Activated effector memory CD4-positive, alpha-beta T cell treated with Interleukin-2 at 50 U/mL for 16 hours (primary cell): ENCODE measurements around the gene HADHB.
A peak's percentile ranks its signal among the peaks of the same experiment; 100 is the strongest.

Source experiments
- DNase-seq: peaks from one replicate; pipeline ENCODE4 v3.0.0-alpha.2; 2020

HADHB gene

DNA sequence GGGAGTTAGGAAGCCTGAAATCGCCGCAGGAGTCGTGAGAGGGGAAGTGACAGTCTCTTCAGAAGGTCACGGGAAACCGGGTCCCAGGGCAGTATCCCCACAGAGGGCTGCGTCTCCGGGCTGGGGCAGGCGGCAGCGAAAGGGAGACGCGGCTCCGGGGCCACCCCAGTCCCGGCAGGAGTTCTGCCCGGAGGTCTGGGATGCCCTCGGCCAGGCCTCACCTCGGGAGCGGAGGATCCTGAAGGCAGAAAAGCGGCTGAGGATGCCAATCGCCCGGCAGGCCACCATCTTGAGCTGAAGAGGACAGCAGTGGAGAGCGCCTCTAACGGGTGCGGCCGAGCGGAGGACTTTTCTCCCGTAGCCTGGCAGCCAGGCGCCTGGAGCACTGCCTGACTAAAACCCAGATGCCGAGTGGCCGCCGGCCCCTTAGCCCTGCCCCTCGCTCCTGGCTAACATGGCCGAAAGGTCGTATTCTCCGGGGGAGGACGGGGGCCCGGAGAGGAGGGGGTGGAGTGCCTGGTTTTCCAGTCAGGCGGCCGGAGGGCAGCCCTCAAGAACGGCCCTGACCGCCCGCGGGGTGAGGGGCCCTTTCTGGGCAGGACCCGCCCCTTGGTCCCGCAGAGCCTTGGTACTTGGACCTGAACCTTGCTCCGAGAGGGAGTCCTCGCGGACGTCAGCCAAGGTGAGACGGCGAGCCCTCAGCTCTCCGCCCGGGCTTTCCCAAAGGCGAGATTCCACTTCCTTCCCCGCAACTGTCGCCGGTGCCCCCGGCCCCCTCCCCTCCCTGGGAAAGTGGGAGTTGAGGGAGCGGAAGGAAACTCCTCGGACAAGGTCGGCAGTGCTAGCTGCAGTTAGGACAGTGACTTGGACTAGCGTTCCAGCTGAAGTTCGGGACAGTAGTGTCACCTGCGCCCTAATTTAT is at the start of gene HADHB, which contains the start of gene HADHA:
TSS of gene HADHB (plus strand) at position 631 of the 922 bp plus-strand sequence. CDS start 9,316 bp downstream, outside the sequence.
TSS of gene HADHA (minus strand) at position 324 of the 922 bp plus-strand sequence. CDS start at position 288, 36 bp downstream.
- peak; percentile 80 for DNase-seq

DNA sequence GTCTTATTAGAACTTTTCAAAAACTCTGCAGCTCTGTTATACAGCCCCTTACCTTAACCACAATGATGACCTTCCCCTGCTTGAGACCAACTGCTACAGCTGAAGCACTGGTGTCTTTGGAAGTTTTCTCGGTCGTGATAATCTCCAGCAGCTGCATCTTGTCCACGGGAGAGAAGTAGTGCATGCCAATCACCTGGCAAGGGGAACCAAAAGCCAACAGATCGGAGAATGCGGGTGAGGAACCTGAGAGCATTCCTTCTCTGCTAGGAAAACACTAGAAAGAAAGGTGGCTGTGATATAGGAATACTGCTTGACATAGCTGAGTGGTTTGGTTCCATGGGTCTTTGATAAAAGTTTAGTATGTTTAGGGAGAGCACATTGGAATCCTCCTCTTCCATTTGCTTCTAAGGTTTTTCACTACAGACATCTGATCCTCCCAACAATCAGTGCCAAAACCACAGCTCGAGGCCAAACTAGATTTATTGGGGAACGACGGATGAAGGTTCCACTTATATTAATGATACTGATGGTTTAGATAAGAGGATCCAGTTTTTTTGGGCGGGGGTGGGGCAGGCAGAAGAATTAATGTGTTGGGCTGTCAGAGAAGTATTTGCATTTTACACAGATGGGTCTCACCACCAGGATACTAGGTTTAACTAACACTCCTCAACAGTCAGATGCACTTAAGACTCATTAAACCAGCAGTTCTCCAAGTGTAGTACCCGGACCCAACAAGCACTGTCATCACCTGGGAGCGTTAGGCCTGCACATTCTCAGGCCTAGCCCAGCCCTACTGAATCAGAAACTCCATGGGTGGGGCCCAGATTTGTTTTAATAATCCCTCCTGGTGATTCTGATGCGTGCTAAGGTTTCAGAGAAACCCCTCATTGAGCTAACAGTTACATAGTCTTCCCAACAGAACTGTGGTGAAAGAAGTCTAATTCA is 49.4 kb upstream of the HADHB start:
- no peak for DNase-seq

DNA sequence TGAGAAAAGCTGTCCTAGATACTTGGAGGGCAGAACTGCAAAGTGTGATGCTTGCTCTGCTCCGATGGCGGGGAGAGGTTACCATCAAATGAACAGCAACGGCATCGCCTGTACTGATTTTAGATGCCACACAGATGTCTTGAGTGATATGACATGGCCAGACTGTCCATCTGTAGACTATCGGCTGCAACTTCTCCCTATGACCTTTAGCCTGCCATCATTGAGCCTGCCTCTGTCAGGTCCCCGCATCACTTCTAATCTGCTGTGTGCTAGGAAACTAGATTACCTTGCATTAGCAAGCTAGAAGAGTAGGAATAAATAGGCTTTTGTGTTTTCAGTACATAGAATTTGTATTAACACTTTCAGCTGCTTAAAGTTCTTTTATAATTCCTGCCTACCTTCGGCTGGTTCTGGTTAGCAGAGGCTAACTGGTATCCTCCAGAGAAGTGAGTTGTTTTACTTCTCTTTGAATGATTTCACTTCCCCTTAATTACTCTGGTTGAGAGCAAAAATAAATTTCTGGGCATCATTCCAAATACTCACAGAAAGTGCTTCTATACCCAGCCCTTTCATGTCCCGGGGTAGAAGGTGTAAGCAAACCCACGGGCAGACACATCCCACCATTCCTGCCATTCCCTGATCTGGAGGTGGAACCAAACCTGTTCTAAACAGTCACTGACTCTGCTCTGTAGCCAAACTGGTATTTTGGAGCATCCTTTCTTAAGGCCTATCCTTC is 47.9 kb upstream of the HADHB start:
- DNase-seq, result no peak

GRCh38 chr2:26197516-26197915 is 47.2 kb upstream of the HADHB start:
- DNase-seq, result no peak

DNA sequence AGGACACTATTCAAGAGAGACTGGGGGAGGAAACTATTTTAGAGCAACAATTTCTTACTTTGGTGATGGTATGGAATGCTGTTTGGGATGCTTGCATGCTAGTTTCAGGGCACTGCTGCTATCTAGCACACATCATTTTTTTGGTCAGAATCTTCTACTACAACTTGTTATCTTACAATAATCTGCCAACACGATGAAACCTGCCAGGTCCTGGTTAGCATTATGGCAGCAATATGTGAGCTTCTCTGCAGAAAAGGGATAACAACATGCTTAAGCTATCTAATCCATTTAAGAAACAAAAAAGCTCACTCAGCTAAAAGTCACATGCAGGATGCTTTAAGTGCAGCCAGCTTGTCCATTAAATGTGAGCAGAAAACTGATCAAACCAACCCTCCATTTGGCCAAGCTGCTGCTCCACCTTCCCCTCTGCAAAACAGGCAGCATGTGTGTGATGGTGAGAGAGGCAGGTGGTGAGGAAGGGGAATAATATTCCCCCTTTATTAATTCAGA is 41.7 kb upstream of the HADHB start:
- no peak for DNase-seq

GRCh38 chr2:26203906-26204305 is 40.8 kb upstream of the HADHB start:
- no peak for DNase-seq

- no peak for DNase-seq
These were observed 32.7 kb upstream of the HADHB start for GRCh38 chr2:26212011-26212410.

DNA sequence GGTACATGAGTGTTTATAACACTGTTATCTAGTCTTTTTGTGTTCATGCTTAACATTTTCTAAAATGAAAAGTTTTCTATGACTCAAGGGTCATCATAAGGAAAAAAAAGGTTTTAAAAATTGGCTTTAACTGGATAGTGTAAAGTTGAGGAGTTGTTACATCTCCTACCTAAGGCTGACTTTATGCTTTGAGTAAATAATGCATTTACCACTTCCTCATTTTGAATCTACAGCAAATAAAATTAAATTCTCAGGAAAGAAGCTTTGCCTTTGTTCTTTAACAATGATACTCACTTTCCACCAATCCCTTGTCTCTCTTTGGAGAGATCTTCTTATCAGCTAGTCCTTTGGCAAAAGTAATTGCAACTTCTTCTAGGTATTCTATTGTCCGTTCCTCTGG is 30.0 kb upstream of the HADHB start:
- DNase-seq, result no peak

- DNase-seq, result no peak
These were observed 28.9 kb upstream of the HADHB start for GRCh38 chr2:26215833-26216232.

GRCh38 chr2:26216587-26216986 is 28.2 kb upstream of the HADHB start:
- DNase-seq, result no peak

GRCh38 chr2:26217720-26218119 is 27.0 kb upstream of the HADHB start:
- no peak for DNase-seq

GRCh38 chr2:26223018-26223417 is 21.7 kb upstream of the HADHB start:
- no peak for DNase-seq

GRCh38 chr2:26224095-26224494 is 20.6 kb upstream of the HADHB start:
- no peak for DNase-seq

DNA sequence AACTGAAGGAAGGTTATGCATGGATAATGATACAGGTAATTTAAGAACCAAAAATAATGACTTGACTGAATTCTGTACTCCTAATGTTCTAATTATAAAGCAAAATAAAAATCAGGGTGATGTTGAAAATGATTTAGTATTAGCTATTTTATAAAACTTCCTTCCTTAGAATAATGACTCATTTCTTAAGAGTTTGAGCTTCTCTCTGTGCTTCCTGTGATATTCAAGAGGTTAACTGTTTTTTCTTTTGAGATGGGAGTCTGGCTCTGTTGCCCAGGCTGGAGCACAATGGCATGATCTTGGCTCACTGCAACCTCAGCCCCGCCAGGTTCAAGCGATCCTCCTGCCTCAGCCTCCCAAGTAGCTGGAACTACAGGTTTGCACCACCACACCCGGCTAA is 15.1 kb upstream of the HADHB start:
- no peak for DNase-seq

DNA sequence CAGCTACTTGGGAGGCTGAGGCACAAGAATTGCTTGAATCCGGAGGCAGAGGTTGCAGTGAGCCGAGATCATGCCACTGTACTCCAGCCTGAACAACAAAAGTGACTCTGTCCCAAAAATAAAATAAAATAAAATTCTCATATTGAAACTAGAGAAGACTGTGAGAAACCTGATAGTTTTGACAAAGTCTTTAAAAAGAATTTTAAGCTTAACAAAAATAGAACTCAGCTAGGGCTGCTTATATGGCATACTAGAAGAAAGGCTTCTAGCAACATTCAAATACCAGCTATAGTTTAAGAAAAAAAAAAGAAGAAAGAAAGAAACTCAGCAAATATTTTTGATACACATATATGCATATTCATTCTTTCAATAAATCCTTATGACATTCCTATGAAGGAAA is 13.9 kb upstream of the HADHB start:
- DNase-seq, result no peak

GRCh38 chr2:26235089-26235488 is 9.7 kb upstream of the HADHB start:
- no peak for DNase-seq

- DNase-seq, result no peak
These were observed 6.9 kb upstream of the HADHB start for GRCh38 chr2:26237868-26238267.

GRCh38 chr2:26238311-26238958 is 6.3 kb upstream of the HADHB start:
- DNase-seq, result no peak

GRCh38 chr2:26241928-26242436 is 2.8 kb upstream of the HADHB start:
- DNase-seq, result no peak

- no peak for DNase-seq
These were observed 1.1 kb upstream of the HADHB start for GRCh38 chr2:26243470-26244308.

- DNase-seq, result no peak
These were observed 543 bp downstream of the HADHB start for GRCh38 chr2:26245231-26245732.
